GM12878 (cell line): ENCODE results near the gene STXBP2. TPM values are rescaled to one million over a fixed set of nuclear protein-coding genes. Genes with fewer than 3 reads are reported as not detected.
A peak's percentile ranks its signal among the peaks of the same experiment; 100 is the strongest.

ENCODE experiments used
- ASH2L ChIP-seq: fragments of 300-600, 200-600 bp; sonication (generic); IDR thresholded peaks from 2 replicates; pipeline ENCODE4 v1.6.1; 2017; ENCODE audit warnings: low read depth, mild to moderate bottlenecking, borderline replicate concordance
- BHLHE40 ChIP-seq, 2 experiments: fragments of 450-650 bp in 1 of 2; IDR thresholded peaks; 2 replicates each; pipeline ENCODE4 v1.6.1; 2011 to 2017; ENCODE audit warnings: low read depth in 2 of 2, borderline replicate concordance in 1 of 2, improper control_type of control experiment in 1 of 2, low read length in 1 of 2, mild to moderate bottlenecking in 1 of 2
- CBFB ChIP-seq: IDR thresholded peaks from 2 replicates; pipeline ENCODE4 v1.6.1; 2016; ENCODE audit warnings: antibody characterized with exemption, low read depth
- CHD1 ChIP-seq: IDR thresholded peaks from 2 replicates; pipeline ENCODE4 v1.6.1; 2012; ENCODE audit warnings: low read depth, low read length, improper control_type of control experiment
- CREB1 ChIP-seq: IDR thresholded peaks from 2 replicates; pipeline ENCODE4 v1.6.1; 2012; ENCODE audit warnings: low read depth, mild to moderate bottlenecking, inconsistent platforms
- ETV6 ChIP-seq, 2 experiments: fragments of 450-650 bp in 1 of 2; IDR thresholded peaks in 1 of 2; conservative IDR thresholded peaks in 1 of 2; 2 replicates each; pipeline ENCODE4 v1.6.1; 2014; ENCODE audit warnings: antibody characterized with exemption in 1 of 2, borderline replicate concordance in 1 of 2, low read depth in 1 of 2, mild to moderate bottlenecking in 1 of 2, moderate library complexity in 1 of 2
- FOXK2 ChIP-seq: fragments of 450-650 bp; IDR thresholded peaks from 2 replicates; pipeline ENCODE4 v1.6.1; 2017; ENCODE audit warnings: mild to moderate bottlenecking, moderate library complexity
- HCFC1 ChIP-seq: fragments of 150-350 bp; IDR thresholded peaks from 2 replicates; pipeline ENCODE4 v1.6.1; 2014; ENCODE audit warnings: low read length
- HDAC2 ChIP-seq: fragments of 200-600 bp; sonication (generic); IDR thresholded peaks from 2 replicates; pipeline ENCODE4 v1.6.1; 2017
- IRF3 ChIP-seq: fragments of 450-650 bp; IDR thresholded peaks from 2 replicates; pipeline ENCODE4 v1.6.1; 2014; ENCODE audit warnings: mild to moderate bottlenecking
- IRF4 ChIP-seq: IDR thresholded peaks from 2 replicates; pipeline ENCODE4 v1.6.1; 2011; ENCODE audit warnings: low read depth, low read length
- MEF2B ChIP-seq: fragments of 450-650 bp; IDR thresholded peaks from 2 replicates; pipeline ENCODE4 v1.6.1; 2018; ENCODE audit warnings: mild to moderate bottlenecking, moderate library complexity; ENCODE audit not compliant: partially characterized antibody, poor library complexity, severe bottlenecking
- MTA3 ChIP-seq: IDR thresholded peaks from 2 replicates; pipeline ENCODE4 v1.6.1; 2012; ENCODE audit warnings: low read length, inconsistent platforms, borderline replicate concordance
- NFIC ChIP-seq: IDR thresholded peaks from 2 replicates; pipeline ENCODE4 v1.6.1; 2012; ENCODE audit warnings: low read depth, mild to moderate bottlenecking, inconsistent platforms, low read length, moderate library complexity
- NR2F1 ChIP-seq: fragments of 450-650 bp; conservative IDR thresholded peaks from 2 replicates; pipeline ENCODE4 v1.6.1; 2017; ENCODE audit warnings: mild to moderate bottlenecking
- NRF1 ChIP-seq: conservative IDR thresholded peaks from 2 replicates; pipeline ENCODE4 v1.6.1; 2011; ENCODE audit warnings: mild to moderate bottlenecking, low read depth, low read length, improper control_type of control experiment
- POLR2AphosphoS5 ChIP-seq: IDR thresholded peaks from 2 replicates; pipeline ENCODE4 v1.6.1; 2011; ENCODE audit warnings: mild to moderate bottlenecking, low read length, inconsistent platforms
- POU2F2 ChIP-seq: IDR thresholded peaks from 3 replicates; pipeline ENCODE4 v1.6.1; 2011; ENCODE audit warnings: low read depth, mild to moderate bottlenecking, low read length, borderline replicate concordance
- SMAD5 ChIP-seq: IDR thresholded peaks from 2 replicates; pipeline ENCODE4 v1.6.1; 2016; ENCODE audit warnings: antibody characterized with exemption, low read depth
- SUZ12 ChIP-seq: fragments of 200-600 bp; sonication (generic); IDR thresholded peaks from one replicate; pipeline ENCODE4 v1.6.1; 2018; ENCODE audit warnings: antibody characterized with exemption, mild to moderate bottlenecking; ENCODE audit not compliant: unreplicated experiment
- TARDBP ChIP-seq: IDR thresholded peaks from 2 replicates; pipeline ENCODE4 v1.6.1; 2016; ENCODE audit warnings: borderline replicate concordance
- YBX1 ChIP-seq: fragments of 450-650 bp; IDR thresholded peaks from 2 replicates; pipeline ENCODE4 v1.6.1; 2016; ENCODE audit warnings: antibody characterized with exemption
- ZSCAN29 ChIP-seq: fragments of 450-650 bp; IDR thresholded peaks from 2 replicates; pipeline ENCODE4 v1.6.1; 2017; ENCODE audit warnings: mild to moderate bottlenecking, moderate library complexity
- polyA plus RNA-seq, 11 experiments: library from polyadenylated mRNA; depleted of rRNA in 4 of 11; unstranded in 6 of 11; stranded (reverse) in 5 of 11; fragments of >200 nt; fragmentation: Nextera tagmentation in 4 of 11; fragmentation: Illumina TruSeq in 1 of 11; extraction: Ambion mirVana in 4 of 11; extraction: Trizol in 1 of 11; gene quantifications; 1 replicate in 1 of 11; 2 replicates in 10 of 11; pipeline versions ENCODE4 v1.2.1 to v1.2.3, GENCODE V29; 2011 to 2016; ENCODE audit warnings: inconsistent platforms in 2 of 11, missing spikeins in 2 of 11, low read depth in 1 of 11
- total RNA-seq, 4 experiments: library from RNA; depleted of rRNA in 3 of 4; stranded (reverse); fragments of >200 nt in 3 of 4; fragmentation: Illumina TruSeq in 1 of 4; extraction: Trizol in 1 of 4; gene quantifications; 2 replicates each; pipeline versions ENCODE4 v1.2.1 to v1.2.3, GENCODE V29; 2013 to 2021
- TF ChIP-seq, protein P1 (sequence below): fragments of 450-650 bp; IDR thresholded peaks from 2 replicates; pipeline ENCODE4 v1.6.1; 2017; ENCODE audit warnings: mild to moderate bottlenecking
- TF ChIP-seq, protein P2 (sequence below): IDR thresholded peaks from 2 replicates; pipeline ENCODE4 v1.6.1; 2012; ENCODE audit warnings: low read depth, low read length, improper control_type of control experiment
- TF ChIP-seq, protein P3 (sequence below): fragments of 450-650 bp; IDR thresholded peaks from 2 replicates; pipeline ENCODE4 v1.6.1; 2017; ENCODE audit warnings: low read depth, mild to moderate bottlenecking, moderate library complexity

STXBP2 gene
- total and polyA plus RNA-seq, 10 of the 15 experiments (the other 5 are each of a cell fraction or from before 2014, with no cell fraction given) = 2.6 to 111 (median 61.4) TPM

DNA sequence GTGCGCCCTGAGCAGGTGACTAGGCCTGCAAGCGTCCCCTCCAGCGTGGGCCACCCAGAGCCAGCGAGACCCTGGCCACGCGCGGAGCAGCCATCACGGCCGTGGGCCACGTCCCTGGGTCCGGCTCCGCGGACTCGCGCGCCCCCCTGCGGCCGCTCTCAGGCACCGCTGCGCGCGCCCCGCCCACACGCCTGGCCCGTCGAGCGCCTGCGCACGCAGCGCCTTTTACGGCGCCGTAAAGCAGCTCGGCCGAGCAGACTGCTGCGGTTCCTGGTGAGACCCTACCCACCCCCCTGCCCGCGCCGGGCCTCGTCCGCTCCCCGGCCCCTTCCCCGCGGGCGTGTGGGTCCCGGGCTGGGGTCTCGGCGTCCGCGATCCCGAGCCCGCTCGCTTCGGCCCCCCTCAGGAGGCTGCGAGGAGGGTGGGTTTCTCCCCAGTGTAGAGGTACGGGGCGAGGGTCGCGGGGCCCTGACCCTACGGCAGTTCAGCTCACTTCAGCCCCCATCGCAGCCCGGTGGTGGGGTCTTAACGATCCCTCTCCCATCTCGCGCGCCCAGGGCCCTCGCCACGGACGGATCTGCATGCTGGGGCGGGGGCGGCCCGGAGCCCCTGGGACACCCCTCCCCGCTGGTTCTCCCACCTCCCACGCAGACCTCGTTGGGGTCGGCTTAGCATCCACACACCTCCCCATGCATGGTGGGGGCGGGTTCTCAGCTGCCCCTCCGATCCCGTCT is 43.9 kb downstream of the STXBP2 start, which contains the start of gene TRAPPC5 (continued):
- TF ChIP-seq HDAC2 = no peak
- no peak for TF ChIP-seq MTA3
- TF ChIP-seq IRF3 = no peak
- peak; percentile 68 for TF ChIP-seq NR2F1
- no peak for TF ChIP-seq ASH2L
- no peak; the same call in 1 of the 2 replicates for TF ChIP-seq POLR2AphosphoS5
- peak; percentile 45 for TF ChIP-seq MEF2B
- TF ChIP-seq CREB1 = 0 out of 2 replicates have a peak, but pooled peaks have one; percentile 41
- peak; percentile 65; the same call in 1 of the 2 replicates for TF ChIP-seq ZSCAN29
- peak in 1 of 2 experiments; percentile 78; a peak in 2 of 4 replicates for TF ChIP-seq BHLHE40 (IDR thresholded peaks at IDR 0.05; ENCODE audit: borderline replicate concordance in 1 of 2, low read depth in 2 of 2, low read length in 1 of 2)
- TF ChIP-seq NFIC = no peak
- no peak for TF ChIP-seq YBX1
- TF ChIP-seq IRF4 = no peak
- no peak for TF ChIP-seq ETV6 (conservative IDR thresholded peaks at IDR 0.05 in 1 of 2, IDR thresholded peaks at IDR 0.05 in 1 of 2; ENCODE audit: borderline replicate concordance in 1 of 2, low read depth in 1 of 2)
- no peak; the same call in 1 of the 2 replicates for TF ChIP-seq HCFC1
- TF ChIP-seq, protein P1, sequence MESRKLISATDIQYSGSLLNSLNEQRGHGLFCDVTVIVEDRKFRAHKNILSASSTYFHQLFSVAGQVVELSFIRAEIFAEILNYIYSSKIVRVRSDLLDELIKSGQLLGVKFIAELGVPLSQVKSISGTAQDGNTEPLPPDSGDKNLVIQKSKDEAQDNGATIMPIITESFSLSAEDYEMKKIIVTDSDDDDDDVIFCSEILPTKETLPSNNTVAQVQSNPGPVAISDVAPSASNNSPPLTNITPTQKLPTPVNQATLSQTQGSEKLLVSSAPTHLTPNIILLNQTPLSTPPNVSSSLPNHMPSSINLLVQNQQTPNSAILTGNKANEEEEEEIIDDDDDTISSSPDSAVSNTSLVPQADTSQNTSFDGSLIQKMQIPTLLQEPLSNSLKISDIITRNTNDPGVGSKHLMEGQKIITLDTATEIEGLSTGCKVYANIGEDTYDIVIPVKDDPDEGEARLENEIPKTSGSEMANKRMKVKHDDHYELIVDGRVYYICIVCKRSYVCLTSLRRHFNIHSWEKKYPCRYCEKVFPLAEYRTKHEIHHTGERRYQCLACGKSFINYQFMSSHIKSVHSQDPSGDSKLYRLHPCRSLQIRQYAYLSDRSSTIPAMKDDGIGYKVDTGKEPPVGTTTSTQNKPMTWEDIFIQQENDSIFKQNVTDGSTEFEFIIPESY = no peak
- no peak for TF ChIP-seq TARDBP
- TF ChIP-seq CHD1 = no peak
- TF ChIP-seq SUZ12 = no peak
- TF ChIP-seq, protein P2, sequence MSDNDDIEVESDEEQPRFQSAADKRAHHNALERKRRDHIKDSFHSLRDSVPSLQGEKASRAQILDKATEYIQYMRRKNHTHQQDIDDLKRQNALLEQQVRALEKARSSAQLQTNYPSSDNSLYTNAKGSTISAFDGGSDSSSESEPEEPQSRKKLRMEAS = no peak; the same call in 1 of the 2 replicates
- TF ChIP-seq, protein P3, sequence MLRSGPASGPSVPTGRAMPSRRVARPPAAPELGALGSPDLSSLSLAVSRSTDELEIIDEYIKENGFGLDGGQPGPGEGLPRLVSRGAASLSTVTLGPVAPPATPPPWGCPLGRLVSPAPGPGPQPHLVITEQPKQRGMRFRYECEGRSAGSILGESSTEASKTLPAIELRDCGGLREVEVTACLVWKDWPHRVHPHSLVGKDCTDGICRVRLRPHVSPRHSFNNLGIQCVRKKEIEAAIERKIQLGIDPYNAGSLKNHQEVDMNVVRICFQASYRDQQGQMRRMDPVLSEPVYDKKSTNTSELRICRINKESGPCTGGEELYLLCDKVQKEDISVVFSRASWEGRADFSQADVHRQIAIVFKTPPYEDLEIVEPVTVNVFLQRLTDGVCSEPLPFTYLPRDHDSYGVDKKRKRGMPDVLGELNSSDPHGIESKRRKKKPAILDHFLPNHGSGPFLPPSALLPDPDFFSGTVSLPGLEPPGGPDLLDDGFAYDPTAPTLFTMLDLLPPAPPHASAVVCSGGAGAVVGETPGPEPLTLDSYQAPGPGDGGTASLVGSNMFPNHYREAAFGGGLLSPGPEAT = no peak
- TF ChIP-seq CBFB = no peak
- TF ChIP-seq FOXK2 = no peak
- no peak for TF ChIP-seq SMAD5
- TF ChIP-seq POU2F2 = peak; percentile 58; the same call in 2 of the 3 replicates
- peak; percentile 88 for TF ChIP-seq NRF1
